ENCODE results near the gene HLA-E. TPM values are rescaled to one million over a fixed set of nuclear protein-coding genes. Genes with fewer than 3 reads are reported as not detected.
"Not testable (repeated sequence)": the region's sequence is repeated elsewhere in the genome, so short reads cannot be mapped to it uniquely, and the experiment has no call there.

The HLA-E gene
- total RNA-seq, 1 experiment from 2014 or later: 125 TPM

GRCh38 chr6:30513451-30513850 lies 24.1 kb downstream of the HLA-E start:
- Histone ChIP-seq H3K36me3 (ENCODE audit: low read depth) (no peaks in the 10 kb centered on the region), H3K9me3 (ENCODE audit: insufficient read depth, low read depth) (no peaks in the 10 kb centered on the region), H4K20me1 (ENCODE audit: insufficient read depth) (no peaks in the 10 kb centered on the region), H3F3A (ENCODE audit: insufficient read depth, low read depth) (peaks cover 19% of the 10 kb centered on the region), H3K4me1 (replicated peaks; ENCODE audit: insufficient read depth) (peaks cover 9% of the 10 kb centered on the region; the same call in 1 of the 2 replicates), H3K9me2 (ENCODE audit: insufficient read depth) (no peaks in the 10 kb centered on the region), H3K4me2 (no peak overlapping the region), H3K27ac (no peak overlapping the region), H2AFZ (no peak overlapping the region), H3K4me3 (no peak overlapping the region), H3K27me3 (ENCODE audit: insufficient read depth, low read depth) (no peaks in the 10 kb centered on the region), H3K79me2 (ENCODE audit: low read depth) (no peaks in the 10 kb centered on the region)
- DNase-seq: no peak
- CTCF ChIA-PET: interaction anchor here (0.6 kb wide), 1 partner anchor 556 kb away, joined by 4 read pairs; no protein-coding TSS in a partner anchor
- intact Hi-C loops (cut with micrococcal nuclease; ENCODE audit: unreplicated experiment): no loop called here
- POLR2A ChIA-PET (ENCODE audit: unreplicated experiment): no interaction called here
- TF ChIP-seq EZH2 (IDR thresholded peaks at IDR 0.05; ENCODE audit: low read depth) (no peak), CTCF (conservative IDR thresholded peaks at IDR 0.05) (no peak)
- BruUV-seq (replicated peaks): no TSS peak

- TSS peak; percentile 67 for BruUV-seq (replicated peaks)
- Histone ChIP-seq H4K20me1 (ENCODE audit: insufficient read depth) (no peaks in the 10 kb centered on the region), H3K9me3 (ENCODE audit: insufficient read depth, low read depth) (no peaks in the 10 kb centered on the region), H3K27ac (no peak overlapping the region), H3K27me3 (ENCODE audit: insufficient read depth, low read depth) (no peaks in the 10 kb centered on the region), H2AFZ (no peak overlapping the region), H3K4me3 (no peak overlapping the region), H3K79me2 (ENCODE audit: low read depth) (no peaks in the 10 kb centered on the region), H3K4me2 (no peak overlapping the region), H3K4me1 (replicated peaks; ENCODE audit: insufficient read depth) (peaks cover 5% of the 10 kb centered on the region), H3F3A (ENCODE audit: insufficient read depth, low read depth) (peaks cover 19% of the 10 kb centered on the region), H3K9me2 (ENCODE audit: insufficient read depth) (no peaks in the 10 kb centered on the region), H3K36me3 (ENCODE audit: low read depth) (no peaks in the 10 kb centered on the region)
- ChIA-PET POLR2A (ENCODE audit: unreplicated experiment) (no interaction called here), CTCF (no interaction called here)
- intact Hi-C loops (cut with micrococcal nuclease; ENCODE audit: unreplicated experiment): no loop called here
- TF ChIP-seq EZH2 (IDR thresholded peaks at IDR 0.05; ENCODE audit: low read depth): no peak
- TF ChIP-seq CTCF (conservative IDR thresholded peaks at IDR 0.05): no peak
- no peak for DNase-seq
Observed at GRCh38 chr6:30515106-30515505, 25.8 kb downstream of the HLA-E start.

- Histone ChIP-seq H3K79me2 (ENCODE audit: low read depth) (no peaks in the 10 kb centered on the region), H3K4me1 (replicated peaks; ENCODE audit: insufficient read depth) (peaks cover 15% of the 10 kb centered on the region), H3K27ac (peak overlapping the region; percentile 96), H3K4me3 (peak overlapping the region; percentile 58), H3K4me2 (peak overlapping the region; percentile 79), H2AFZ (peak overlapping the region; percentile 78), H3K9me2 (ENCODE audit: insufficient read depth) (no peaks in the 10 kb centered on the region), H4K20me1 (ENCODE audit: insufficient read depth) (no peaks in the 10 kb centered on the region), H3K27me3 (ENCODE audit: insufficient read depth, low read depth) (no peaks in the 10 kb centered on the region), H3F3A (ENCODE audit: insufficient read depth, low read depth) (peaks cover 27% of the 10 kb centered on the region), H3K36me3 (ENCODE audit: low read depth) (no peaks in the 10 kb centered on the region), H3K9me3 (ENCODE audit: insufficient read depth, low read depth) (no peaks in the 10 kb centered on the region)
- intact Hi-C loops (cut with micrococcal nuclease; ENCODE audit: unreplicated experiment): loop anchor here (1.0 kb wide), 1 partner anchor 20 kb away; no protein-coding TSS in a partner anchor
- ChIA-PET POLR2A (ENCODE audit: unreplicated experiment) (interaction anchor here (0.5 to 0.7 kb wide), 7 partner anchors 12 to 597 kb away, joined by 3 to 35 read pairs (median 10); no protein-coding TSS in a partner anchor), CTCF (interaction anchor here (0.6 to 0.7 kb wide), 3 partner anchors 9 to 29 kb away, joined by 3 to 9 read pairs (median 6); no protein-coding TSS in a partner anchor)
- TF ChIP-seq CTCF (conservative IDR thresholded peaks at IDR 0.05): no peak
- TF ChIP-seq EZH2 (IDR thresholded peaks at IDR 0.05; ENCODE audit: low read depth): no peak
- TSS peak; percentile 97 for BruUV-seq (replicated peaks)
- peak; percentile 87 to 96 for DNase-seq
Observed at GRCh38 chr6:30515944-30516753, 26.8 kb downstream of the HLA-E start.

- not testable (repeated sequence) for H3K9me3 ChIP-seq (ENCODE audit: insufficient read depth, low read depth); H4K20me1 ChIP-seq (ENCODE audit: insufficient read depth); H3K27me3 ChIP-seq (ENCODE audit: insufficient read depth, low read depth); BruUV-seq (replicated peaks); H3K9me2 ChIP-seq (ENCODE audit: insufficient read depth); H3K79me2 ChIP-seq (ENCODE audit: low read depth); H3K36me3 ChIP-seq (ENCODE audit: low read depth); DNase-seq
- peak overlapping the region; percentile 96 for H3K27ac ChIP-seq
- H3K4me3 ChIP-seq: peak overlapping the region; percentile 58; the same call in 1 of the 2 replicates
- peaks cover 27% of the 10 kb centered on the region for H3F3A ChIP-seq (ENCODE audit: insufficient read depth, low read depth)
- peak overlapping the region; percentile 79 for H3K4me2 ChIP-seq
- peak overlapping the region; percentile 78; the same call in 1 of the 2 replicates for H2AFZ ChIP-seq
- peaks cover 21% of the 10 kb centered on the region for H3K4me1 ChIP-seq (replicated peaks; ENCODE audit: insufficient read depth)
- intact Hi-C loops (cut with micrococcal nuclease; ENCODE audit: unreplicated experiment): loop anchor here (1.0 kb wide), 1 partner anchor 20 kb away; no protein-coding TSS in a partner anchor
- ChIA-PET POLR2A (ENCODE audit: unreplicated experiment) (interaction anchor here (0.6 to 0.7 kb wide), 6 partner anchors 11 to 597 kb away, joined by 3 to 13 read pairs (median 10); no protein-coding TSS in a partner anchor), CTCF (interaction anchor here (0.6 to 0.7 kb wide), 3 partner anchors 8 to 28 kb away, joined by 3 to 9 read pairs (median 6); no protein-coding TSS in a partner anchor)
Observed at GRCh38 chr6:30516754-30517076, 27.4 kb downstream of the HLA-E start.
